ENCODE results near the gene RHEBL1.

RHEBL1 gene

DNA sequence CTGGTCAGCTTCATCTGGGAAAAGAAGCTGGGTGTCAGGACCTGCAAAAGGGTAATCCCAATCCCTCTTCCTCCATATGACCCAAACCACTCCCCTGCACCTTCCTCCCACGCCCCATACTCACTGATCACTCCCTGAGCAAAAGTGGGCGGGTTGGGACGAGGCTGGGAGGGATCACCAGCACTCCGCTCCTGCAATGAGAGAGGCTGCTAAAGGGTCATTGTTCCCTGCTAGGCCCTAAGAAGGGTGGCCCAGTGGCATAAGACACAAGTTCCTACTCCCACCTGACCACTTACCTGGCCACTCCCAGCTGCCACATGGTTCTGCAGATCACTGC lies 35.5 kb downstream of the RHEBL1 start:
- no peak for DNase-seq

DNA sequence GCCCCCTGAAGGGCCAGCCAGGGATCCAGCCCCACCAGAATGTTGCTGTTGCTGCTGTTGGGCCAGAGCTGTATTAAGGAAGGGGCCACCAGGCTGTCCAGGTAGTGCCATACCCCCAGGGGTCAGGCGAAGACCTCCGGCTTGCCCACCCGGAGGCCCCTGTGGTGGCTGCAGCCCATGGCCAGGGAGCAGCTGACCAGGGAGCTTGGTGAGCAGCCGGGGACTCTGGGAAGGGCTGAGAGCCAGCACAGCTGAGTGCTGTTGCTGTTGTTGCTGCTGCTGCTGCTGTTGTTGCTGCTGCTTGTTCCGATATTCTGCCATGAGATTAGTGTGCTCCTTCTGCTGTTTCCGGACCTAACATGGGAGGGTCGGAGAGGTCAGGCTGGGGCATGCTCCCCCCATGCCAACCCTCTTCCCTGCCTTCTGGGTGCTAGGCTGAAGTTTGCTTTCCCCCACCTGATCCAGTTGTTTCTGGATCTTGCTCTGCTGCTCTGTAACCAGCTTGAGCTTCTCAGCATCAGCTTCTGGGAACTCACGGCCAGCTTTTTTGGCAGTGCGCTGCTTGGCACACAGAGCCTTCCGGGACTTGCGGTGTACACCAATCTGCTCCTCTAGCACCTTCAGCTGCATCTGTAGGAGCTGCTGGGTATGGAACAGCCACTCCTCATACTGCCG lies 36.0 kb downstream of the RHEBL1 start:
- no peak for DNase-seq

DNA sequence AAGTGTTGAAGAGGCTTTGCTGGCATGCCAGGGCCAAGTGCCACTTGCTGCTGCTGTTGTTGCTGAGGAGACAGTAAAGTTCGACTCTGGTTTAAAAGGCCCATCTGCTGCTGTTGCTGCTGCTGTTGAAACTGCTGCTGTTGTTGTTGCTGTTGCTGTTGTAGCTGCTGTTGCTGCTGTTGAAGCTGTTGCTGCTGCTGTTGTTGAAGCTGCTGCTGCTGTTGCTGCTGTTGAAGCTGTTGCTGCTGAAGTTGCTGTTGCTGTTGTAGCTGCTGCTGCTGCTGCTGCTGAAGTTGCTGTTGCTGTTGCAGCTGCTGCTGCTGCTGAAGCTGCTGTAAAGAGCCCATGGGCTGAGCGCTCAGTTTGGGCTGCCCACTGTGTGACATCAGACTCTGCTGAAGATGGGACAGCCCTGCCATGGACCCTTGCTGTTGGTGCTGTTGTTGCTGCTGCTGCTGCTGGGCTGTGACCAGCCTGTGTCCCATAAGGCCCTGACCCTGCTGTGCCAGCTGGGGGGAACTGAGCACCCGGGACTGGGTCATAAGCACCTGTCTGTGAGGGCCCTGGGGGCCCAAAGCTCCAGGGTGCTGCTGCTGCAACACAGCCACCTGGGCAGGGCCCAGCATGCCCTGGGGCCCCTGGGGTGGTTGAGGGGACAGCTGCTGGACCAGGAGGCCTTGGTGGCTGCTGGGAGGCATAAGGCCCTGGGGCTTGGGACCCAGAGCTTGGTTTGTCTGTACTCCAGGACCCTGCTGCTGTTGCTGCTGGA lies 36.9 kb downstream of the RHEBL1 start:
- DNase-seq = no peak

DNA sequence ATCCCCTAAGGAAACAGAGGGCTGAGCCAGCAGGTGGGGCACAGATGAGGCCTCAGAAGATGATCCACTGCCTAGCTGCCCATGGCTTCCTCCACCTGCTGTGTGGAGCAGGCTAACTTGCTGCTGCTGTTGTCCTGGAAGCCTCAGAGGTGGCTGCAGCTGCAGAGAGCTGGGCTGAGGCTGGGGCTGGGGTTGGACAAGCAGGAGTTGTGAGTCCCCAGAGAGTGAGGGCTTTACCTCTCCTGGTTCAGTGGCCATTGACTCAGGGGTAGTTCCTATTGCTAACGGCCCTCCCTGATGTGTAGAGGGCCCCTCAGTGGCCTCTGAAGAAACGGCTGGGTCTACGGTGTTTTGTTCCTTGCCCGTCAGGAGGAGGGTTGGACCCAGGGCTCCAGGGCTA lies 37.5 kb downstream of the RHEBL1 start:
- no peak for DNase-seq

DNA sequence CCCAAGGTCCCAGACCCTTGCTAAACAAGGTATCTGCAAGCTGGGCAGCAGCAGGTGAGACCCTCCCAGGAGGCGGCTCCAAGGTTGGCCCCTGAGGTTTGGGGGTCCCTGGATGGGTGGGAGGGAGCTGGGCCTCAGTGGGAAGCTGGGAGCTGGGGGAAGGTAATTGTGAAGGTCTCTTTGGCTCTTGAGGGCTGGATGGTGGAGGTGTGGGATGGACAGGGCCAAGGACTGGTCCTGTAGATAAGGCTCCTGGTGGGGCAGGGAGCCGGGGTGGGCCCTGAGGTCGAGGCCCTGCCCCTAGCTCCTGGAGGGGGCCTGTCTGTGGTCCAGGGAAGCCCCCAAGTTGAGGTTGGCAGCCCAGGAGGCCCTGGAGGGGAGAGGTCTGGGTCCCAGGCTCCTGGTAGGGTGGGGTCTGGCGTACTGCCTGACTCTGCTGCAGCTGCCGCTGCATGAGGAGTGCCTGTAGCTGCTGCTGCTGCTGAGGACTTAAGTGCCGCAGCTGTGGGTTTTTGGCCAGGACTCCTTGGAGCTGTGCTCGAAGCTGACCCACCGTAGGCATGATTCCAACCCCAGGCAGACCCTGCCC lies 38.1 kb downstream of the RHEBL1 start:
- no peak for DNase-seq

DNA sequence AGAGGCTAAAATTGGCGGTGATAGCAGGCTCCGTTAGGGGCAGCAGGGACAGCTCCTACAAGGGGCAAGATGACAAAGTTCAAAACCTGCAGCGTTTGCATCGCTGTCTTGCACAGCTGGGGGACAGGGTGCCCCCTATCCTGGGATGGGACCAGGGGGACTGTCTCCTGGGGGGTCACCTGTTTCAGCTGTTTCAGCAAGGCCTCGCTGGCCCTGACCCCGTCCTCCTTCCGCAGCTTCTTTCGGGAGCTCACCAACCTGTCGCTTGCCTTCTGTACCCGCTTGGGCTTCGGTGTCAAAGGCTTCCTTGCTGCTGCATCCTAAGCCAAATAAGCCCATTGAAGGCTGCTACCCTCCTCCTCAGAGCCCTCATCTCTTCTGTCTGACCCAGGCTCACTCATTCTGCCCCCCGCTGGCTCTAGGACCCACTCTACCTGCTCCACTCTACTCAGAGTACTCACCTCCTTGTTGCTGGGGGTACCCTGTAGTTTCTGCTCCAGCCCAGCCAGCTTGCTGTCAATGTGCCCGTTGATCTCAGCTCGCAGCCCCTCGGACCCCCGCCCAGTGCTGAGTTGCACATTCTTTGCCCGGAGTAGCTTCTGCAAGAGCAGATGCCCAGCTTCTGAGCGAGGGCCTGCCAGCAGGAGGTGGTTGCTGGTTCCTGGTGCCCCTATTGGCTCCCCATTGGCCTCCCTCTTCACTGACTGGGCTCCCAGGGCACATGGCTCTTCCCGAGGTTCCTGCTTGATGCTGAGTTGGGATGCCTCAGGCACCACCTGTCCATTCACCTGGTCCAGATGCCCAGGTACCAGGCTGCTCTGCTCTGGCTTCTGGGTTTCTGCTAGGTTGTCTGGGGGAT lies 38.8 kb downstream of the RHEBL1 start:
- no peak for DNase-seq

DNA sequence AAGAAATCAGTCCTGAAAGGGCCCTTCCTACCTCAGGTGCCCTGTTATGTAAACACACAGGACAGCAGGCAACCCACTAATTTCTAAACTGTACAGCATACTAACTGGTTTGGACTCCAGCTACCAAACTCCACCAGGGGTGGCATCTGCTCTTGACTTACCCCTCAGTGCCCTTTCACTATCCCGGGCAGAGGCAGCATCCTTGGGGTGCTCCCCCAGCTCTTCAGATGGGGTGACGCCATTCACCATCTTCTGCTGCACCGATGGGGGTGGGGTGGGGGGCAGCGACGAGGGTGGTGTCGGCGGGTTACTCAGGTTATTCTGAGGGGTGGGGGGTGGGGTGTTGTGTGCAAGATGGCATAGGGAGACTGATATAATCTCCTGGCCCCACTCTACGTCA lies 39.7 kb downstream of the RHEBL1 start:
- DNase-seq = no peak

DNA sequence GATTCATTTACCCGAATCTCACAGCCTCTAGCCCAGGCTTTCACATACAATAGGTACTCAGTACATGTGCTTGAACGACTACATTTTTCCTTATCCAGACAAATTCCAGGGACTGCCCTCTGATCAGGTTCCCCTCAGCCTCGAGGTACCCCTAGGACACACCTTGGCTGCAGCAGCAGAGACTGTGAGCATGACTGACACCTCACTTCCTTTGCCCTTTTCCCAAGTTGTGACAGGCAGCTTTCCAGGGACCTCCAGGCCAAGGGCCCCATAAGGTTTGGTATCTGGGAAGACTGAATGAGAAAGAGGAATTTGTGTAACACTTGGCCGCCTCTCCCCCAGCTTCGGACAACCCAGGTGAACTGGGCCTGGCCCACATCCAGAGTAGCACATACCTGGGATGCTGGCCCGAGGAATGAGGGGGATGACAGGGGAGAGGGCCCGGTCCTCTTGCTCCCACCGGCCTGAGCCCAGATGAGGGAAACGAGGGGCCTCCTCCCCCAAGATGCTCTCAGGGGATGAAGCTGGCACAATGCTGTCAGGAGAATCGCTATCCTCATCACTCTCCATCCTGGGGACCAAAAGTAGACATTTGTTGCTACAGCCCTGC lies 41.0 kb downstream of the RHEBL1 start:
- no peak for DNase-seq

DNA sequence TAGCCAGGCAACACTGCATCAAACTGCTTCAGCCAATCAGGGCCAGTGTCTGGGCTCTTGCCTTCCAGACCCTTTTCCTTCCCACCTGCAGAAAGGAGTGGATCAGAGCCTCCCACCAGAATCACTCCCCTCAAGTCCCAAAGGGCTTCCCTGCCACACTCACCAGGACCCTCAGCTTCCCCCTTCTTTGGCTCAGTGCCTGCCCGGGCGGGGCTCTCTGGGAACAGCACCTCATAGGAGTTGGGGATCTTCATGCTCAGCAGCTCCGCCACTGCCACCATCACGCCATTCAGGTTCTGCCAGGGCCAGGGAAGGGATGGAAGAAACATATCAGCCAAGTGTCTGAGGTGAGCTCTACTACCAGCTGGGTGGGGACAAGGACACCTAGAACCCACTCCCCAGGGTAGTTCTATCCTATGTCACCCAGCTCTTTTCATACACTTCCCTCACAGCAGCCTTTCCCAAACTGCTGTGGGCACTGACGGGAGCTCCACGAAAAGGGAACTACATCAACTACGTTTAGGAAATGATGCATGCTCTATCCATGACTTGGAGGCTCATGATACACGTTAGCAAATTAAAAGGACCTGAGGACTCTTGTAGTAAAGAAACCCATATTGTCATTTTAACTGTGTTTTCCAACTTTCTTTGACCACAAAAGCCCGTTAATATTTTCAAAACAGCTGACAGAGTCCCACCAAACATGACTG lies 41.8 kb downstream of the RHEBL1 start:
- no peak for DNase-seq

DNA sequence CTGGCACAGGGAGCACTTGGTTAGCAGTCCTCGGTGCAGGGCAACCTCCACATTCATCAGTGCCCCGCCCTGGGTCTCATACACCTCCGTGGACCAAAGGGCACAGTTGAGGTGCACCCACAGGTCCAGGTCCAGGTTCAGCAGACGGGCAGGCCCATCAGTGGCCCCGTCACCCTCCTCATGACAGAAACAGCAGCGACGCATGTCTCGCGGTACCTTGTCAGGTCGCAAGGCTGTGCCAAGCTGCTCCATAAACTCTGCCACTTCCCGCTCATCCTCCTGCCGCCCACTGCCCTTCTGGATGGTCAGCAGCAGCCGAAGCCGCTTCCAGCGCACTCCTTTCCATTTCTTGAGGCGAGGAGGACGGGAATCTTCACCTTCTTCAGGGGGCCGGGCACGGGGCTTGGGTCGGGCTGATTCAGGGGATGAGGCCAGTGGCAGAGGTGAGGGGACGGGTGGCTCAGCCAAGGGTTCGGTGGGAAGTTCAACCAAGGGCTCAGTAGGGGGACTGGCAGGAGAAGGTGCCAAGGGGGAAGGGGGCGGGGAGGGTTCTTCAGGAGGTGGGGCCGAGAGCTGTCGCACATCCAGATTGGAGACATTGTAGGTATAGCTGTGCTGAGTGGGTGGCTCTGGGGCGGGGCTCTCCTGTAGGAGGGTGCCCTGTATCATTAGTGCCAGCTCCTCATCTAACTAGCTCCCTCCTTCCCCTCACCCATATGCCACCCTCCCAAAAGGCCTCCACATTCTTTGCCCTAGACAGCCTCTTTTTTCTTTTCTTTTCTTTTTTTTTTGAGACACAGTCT lies 42.9 kb downstream of the RHEBL1 start:
- no peak for DNase-seq

DNA sequence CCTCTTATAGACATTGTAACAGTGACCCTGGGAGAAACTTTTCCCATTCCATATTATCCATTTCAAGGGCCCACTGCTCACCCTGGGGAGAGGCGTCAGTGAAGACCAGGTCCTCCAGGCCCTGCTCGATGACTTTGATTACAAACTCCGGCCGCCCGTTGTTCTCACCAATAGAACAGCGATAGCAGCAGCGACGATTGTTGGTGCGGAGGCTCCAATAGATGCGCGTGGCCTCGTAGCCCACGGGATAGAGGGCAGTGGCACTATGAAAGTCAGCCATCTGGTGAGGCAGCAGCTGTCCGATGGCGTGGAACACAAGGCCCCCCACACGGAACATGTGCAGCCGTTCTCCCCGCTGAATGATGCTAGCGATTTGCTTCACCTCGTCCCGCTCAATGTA lies 43.7 kb downstream of the RHEBL1 start:
- no peak for DNase-seq

DNA sequence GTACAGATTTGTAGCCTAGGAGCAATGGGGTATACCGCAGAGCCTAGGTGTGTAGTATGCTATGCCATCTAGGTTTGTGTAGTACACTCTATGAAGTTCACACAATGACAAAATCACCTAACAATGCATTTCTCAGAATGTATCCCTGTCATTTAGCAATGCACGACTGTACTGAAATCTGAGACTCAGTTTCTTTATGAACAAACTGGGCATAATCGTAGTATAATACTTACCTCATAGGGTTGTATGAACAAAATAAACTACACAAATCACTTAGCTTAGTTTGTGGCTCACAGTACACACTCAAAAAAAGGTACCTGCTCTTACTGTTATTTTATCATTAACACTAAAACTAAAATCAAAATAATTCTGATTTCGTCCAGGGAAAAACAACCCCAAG lies 44.3 kb downstream of the RHEBL1 start:
- no peak for DNase-seq

DNA sequence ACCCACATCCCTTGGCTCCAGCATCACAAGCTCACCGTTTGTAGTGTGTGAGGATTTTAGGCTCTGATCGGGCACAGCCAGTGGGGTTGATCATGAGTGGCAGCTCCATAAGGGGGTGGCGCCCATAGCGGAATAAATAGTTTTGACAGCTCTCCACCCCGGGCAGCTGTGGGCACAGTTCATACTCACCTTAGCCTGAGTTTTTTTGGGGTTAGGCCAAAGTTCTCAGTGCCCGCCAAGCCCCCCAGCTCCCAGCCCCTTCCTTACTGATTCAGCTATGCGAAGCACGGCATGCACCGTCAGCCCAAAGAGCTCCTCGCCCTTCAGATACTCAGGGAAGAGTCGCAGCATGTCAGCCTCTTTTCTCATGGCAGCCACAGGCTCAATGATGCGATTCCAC lies 45.2 kb downstream of the RHEBL1 start:
- no peak for DNase-seq

DNA sequence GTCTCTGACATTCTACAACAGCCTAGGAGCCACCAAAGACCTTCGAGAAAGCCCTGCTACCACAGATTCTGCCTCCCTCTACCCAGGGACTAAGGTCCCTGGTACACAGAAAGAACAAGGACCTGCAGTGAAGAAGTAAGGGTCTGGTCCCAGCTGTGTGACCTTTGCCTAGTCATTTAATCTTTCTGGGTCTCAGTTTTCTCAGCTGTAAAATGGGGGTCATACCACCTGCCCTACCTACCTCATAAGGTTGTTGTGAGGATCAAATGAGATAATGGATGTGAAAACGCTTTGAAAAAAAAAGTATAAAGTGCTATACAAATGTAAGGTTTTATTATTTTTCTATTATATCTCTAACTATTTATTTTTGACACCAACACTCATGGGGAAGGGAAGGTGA lies 46.0 kb downstream of the RHEBL1 start:
- no peak for DNase-seq

DNA sequence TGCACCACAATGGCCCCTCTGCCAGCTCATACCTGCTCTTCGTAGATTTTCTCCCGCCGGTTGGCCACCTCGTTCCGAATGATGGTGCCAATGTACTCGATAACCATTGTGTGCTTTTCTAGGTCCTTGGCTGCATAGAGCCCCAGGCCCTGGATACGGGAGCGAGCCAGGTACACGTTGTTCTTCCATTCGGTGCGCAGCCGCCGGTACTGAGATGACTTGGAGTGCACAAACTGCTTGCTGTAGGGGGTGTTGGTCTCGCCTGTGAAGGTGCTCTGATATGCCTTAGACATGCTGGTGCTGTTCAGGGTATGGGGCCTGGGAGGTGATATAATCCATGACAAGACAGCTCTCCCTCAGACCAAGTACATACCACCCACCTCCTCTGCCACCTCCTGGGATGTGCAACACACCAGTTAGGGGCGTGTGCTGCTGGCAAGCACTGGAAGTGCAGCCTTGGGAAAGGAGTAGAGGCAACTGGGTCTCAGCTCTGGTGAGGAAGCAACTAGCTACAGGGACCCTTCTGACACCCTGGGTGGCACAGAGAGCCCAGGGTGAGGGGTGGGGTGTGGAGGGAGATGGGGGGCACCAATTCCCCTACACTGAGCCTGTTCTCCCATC lies 47.1 kb downstream of the RHEBL1 start:
- no peak for DNase-seq

DNA sequence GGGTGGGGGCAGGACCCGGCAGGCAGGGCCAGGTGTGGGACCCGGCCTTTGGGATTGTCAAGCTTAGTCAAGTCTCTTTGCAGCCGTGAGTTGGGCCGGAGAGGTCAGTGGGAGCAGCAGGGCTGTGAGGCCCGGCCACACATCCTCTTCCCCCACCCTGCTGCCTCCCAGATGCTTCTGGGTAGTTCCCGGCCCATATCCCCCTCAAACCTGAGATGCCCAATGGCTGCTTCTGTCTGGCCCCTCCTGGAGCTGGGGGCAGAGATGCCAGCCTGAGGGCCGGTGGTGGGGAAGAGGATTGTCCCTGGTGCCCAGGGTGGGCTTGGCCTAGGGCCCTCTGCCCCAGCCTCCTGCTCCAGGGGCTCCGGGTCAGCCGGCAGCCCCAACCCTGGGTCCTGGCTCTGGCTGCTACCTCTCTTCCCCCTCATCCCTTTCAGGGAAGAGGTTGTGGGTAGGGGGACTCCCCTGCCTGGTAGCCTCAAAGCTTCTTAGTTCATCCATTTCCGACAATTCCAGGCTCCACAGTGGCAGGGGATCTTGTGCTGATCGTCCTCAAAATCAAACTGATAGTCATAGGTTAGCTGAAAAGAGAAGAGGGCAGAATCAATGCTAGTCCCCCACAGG lies 48.4 kb downstream of the RHEBL1 start:
- no peak for DNase-seq

DNA sequence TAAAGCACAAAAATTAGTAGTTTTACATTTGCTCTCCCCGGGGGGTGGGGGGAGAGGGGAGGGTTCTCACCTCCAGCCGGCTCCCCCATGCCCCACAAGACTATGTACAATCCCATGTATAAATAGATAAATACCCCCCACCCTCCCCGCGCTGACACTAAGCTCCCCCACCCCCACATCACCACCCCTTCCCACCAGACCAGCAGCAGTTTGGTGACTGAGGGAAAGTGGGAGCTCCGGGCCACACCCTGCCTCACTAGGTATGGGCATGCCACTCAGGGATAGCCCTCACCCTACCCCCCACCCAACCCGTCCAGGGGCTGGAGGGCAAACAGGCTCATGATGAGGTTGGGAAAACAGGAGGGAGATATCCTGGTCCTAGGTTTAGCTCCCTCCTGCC lies 49.3 kb downstream of the RHEBL1 start:
- no peak for DNase-seq

DNA sequence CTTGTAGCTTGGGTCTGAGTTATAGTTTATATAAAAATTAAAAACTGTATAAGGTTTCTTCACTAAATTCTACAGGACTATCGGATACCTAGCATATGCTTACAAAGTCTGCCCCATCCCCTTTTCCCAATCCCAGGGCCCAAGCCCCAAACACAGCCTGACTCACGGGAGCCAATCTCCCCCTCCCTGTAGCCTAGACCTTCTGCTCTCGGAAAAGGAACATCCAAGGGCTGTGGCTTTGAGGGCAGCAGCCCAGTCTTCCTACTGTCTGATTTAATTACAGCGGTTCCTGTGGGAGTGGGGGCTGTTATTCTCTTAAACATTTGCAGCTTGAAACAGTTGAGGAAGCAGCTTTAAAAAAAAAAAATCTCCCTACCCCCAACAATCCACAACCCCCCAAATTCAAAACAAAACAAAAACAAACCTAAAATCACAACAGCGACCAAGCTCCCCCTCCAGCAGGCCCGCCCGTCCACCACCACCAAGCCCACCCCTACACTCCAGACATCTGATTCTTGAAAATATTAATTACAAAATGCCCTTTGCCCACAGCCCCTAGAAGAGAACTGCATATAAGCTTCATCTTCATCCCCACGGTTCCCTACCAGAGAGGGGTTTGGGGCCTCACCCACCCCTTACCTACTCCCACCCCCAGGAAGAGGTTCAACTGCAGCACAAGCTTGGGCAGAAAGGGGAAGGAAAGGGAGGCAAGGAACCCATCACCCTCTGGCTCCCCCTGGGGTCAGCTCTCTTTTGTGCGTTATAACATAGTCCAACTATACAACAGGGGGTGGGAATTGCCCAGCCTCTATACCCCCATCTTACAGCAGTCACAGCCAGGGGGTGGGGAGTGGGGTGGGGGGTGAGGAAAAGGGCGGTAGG lies 50.1 kb downstream of the RHEBL1 start:
- DNase-seq = no peak

DNA sequence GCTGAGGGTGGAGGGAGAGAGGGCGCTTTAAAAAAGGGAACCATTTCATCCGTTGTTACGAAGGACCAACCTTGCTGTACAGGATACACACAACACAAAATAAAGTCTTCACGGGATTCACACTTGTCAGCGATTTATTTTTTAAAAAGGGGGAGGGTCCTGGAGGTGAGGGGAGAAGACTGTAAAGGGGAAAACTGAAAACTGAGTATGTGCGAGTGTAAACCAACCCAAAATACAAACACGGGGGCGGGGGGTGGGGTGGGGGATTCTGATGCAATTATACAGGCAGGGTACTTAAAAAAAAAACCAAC lies 50.7 kb downstream of the RHEBL1 start:
- no peak for DNase-seq

Measured in NCI-H510A (cell line).